Measurements from ENCODE around the gene TPRX1.
"Not testable (repeated sequence)": the region's sequence is repeated elsewhere in the genome, so short reads cannot be mapped to it uniquely, and the experiment has no call there.

The TPRX1 gene, protein sequence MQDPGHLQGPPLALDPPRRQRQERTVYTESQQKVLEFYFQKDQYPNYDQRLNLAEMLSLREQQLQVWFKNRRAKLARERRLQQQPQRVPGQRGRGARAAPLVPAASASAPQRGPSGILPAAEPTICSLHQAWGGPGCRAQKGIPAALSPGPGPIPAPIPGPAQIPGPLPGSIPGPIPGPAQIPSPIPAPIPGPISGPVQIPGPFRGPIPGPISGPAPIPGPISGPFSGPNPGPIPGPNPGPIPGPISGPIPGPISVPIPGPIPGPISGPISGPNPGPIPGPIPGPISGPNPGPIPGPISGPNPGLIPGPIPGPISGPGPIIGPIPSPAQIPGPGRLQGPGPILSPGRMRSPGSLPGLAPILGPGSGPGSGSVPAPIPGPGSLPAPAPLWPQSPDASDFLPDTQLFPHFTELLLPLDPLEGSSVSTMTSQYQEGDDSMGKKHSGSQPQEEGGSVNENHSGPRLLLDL

DNA sequence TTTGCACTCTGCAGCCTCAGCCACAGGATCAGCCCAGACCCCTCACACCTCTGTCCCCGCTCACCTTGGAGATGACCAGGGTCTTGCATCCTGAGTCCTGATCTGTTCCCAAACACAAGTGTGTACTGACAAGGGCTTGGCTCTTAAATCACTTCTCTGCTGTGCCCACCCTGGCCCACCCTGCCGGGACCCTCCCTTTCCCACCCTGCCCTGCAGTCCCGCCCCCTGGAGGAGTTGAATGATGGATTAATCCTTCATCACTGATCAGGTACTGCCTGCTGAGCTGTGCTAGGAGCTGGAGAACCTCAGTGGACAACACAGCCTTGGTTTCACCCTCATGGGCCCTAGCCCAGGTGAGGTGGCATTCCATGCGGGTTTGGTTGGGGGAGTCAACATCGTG is at the start of gene TPRX1:
TSS of gene TPRX1 (minus strand) at position 101 of the 400 bp plus-strand sequence. CDS start at position 89, 12 bp downstream.
- peak in 2 of 10 donors; percentile 19 to 29 for DNase-seq
- intact Hi-C loops (cut with DNase I) = not testable (repeated sequence)

DNA sequence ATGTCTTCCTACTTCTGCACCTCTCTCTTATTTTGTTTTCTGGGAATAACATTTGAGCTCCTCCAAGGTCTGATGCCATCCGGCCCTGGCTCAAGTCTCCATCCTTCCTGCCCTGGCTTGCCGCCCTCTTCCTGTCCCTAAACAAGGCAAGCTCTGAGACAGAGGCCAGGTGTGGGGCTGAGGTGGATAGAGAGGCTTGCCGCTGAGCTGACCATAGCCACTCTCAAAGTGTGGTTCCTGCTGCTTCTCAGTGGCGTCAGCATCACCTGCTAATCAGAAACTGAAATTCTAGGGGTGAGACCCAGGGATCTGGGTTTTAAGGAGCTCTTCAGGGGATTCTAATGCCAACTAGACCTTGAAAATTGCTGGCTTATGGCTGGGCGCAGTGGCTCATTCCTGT is 48.7 kb upstream of the TPRX1 start:
- intact Hi-C loops (cut with DNase I) = no loop called here
- DNase-seq = peak in 1 of 10 donors; percentile 48

DNA sequence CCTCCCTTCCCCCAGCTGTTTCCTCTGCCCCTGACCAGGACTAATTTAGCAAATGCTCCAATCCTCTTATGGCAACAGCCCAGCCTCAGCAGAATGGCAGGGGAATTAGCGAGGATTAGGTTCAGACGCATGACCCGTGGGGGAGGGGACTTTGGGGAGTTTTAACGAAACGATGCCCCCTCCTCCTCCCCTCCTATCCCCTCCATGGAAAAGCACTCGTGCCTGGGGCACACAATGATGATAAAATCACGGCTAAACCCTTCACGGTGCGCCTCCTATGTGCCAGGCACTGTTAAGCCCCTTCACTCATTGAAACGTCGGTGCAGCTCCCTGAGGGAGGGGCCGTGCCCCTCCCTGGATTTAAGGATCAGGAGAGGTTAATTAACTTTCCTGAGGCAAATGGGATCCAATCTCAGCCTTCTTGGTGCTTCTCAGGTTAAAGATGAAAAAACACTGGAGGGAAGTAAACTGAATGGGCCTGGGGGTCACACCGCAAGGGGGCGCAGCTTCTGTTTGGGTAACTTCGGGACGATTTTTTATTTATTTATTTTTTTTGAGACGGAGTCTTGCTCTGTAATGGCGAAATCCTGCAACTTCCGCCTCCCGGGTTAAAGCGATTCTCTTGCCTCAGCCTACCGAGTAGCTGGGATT is 44.6 kb upstream of the TPRX1 start:
- intact Hi-C loops (cut with DNase I) = no loop called here
- DNase-seq = peak in 1 of 10 donors; percentile 52

DNA sequence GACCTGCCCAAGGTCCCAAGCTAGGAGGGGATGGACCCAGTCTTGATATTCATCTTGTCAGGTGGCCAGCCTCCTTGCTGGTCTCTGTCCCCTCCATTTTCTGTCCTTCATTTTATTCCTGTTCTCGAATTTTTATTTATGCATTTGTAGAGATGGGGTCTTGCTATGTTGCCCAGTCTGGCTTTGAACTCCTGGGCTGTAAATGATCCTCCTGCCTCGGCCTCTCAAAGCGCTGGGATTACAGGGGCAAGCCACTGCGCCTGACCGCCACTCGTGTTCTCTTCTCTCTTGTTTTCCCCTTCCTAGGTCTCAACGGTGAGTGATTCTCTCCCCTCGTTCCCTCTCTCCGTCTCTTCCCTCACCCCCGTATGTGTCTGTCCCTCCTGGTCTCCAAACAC is 44.1 kb upstream of the TPRX1 start:
- intact Hi-C loops (cut with DNase I) = no loop called here
- DNase-seq = peak in 1 of 10 donors; percentile 14

DNA sequence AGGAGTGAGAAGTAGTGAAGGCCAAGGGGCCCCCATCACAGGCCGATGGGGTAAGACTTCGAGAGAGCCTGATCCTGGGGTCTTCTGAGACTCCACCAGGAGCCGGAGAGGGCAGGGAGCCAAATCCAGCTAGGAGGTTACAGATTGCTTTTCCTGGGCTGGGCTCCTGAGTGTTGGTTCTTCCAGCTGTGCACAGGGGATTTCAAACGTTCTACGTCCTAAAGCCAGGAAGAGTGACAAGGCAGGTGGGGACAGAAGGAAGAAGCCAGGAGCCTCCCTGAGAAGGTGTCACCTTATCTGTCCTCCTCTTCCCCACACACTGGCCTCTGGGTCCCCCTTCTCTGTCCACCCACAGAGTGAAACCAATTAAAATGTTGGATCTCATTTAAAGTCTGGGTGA is 38.6 kb upstream of the TPRX1 start:
- intact Hi-C loops (cut with DNase I) = no loop called here
- DNase-seq = peak in 1 of 10 donors; percentile 38

DNA sequence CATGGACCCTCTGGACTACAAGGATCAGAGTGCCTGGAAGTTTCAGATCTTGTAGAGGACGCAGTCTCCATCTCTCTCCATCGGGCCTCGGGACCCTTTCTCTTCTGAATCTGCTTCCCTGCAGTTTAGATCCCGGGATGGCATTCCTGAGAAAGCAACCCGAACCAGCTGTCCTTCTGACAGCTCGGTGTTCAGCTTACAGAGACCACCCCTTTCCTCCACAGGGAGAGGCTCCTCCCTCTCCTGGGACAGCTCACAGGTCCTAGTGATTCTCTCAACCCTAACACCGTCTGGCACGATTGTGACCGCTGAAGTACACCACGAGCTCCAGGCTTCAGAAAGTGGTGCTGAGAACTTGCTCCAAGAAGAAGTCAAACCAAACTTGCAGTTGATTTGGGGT is 35.6 kb upstream of the TPRX1 start:
- intact Hi-C loops (cut with DNase I) = no loop called here
- peak in 2 of 10 donors; percentile 6 to 35 for DNase-seq

DNA sequence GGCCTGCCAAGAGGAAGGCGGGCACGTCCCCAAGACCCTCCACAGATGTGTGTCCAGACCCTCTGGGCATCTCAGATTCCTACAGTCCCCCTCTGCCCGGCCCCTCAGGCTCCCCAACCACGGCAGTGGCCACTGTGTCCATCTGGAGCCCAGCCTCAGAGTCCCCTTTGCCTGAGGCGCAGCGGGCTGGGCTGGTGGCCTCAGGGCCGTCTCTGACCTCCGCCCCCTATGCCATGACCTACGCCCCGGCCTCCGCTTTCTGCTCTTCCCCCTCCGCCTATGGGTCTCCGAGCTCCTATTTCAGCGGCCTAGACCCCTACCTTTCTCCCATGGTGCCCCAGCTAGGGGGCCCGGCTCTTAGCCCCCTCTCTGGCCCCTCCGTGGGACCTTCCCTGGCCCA is 35.1 kb upstream of the TPRX1 start:
- intact Hi-C loops (cut with DNase I) = no loop called here
- DNase-seq = peak in 1 of 10 donors; percentile 35

DNA sequence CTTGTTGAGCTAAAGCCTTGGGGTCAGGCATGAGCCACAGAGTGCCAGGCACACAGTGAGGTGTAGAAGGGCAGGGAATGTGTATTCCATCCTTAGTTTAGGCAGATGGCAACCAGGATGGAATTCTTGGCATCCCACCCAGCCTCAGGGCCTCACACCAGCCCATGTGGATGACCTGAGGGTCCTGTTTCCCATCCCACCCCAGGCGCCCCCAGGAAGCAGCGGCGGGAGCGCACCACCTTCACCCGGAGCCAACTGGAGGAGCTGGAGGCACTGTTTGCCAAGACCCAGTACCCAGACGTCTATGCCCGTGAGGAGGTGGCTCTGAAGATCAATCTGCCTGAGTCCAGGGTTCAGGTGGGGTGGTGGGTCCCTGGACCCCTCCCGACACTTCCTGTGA is 31.7 kb upstream of the TPRX1 start:
- intact Hi-C loops (cut with DNase I) = no loop called here
- DNase-seq = peak in 2 of 10 donors; percentile 61

DNA sequence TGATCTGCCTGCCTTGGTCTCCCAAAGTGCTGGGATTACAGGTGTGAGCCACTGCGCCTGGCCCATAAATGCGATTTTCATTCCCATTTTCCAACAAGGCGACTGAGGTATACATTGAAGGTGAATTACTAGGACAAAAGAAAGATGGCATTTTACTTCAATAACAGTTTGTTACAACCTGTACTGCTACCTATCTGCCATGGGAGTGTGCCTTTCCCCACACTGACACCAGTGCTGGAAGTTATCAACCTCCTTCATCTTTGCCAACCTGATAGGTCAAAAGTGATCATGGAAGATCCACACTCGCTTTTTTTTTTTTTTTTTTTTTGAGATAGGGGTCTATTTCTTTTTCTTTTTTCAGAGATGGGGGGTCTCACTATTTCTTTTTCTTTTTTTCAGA is 28.4 kb upstream of the TPRX1 start:
- intact Hi-C loops (cut with DNase I) = no loop called here
- DNase-seq = peak in 2 of 10 donors; percentile 3 to 21

DNA sequence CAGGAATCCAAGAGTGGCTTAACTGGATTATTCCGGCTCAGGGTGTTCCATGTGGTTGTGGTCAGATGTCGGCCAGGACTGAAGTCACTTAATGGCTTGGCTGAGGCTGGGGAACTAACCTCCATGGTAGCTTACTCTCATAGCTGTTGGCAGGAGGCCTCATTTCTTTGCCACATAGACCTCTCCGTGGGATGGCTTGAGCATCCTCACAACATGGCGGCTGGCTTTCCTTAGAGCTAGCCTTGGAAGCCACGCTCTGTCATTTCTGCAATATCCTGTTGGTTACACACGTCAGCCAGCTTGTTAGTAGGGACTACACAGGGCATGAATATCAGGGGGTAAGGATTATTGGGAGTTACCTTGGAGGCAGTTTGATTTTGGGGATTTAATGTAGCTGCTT is 22.4 kb upstream of the TPRX1 start:
- intact Hi-C loops (cut with DNase I) = no loop called here
- DNase-seq = no peak

DNA sequence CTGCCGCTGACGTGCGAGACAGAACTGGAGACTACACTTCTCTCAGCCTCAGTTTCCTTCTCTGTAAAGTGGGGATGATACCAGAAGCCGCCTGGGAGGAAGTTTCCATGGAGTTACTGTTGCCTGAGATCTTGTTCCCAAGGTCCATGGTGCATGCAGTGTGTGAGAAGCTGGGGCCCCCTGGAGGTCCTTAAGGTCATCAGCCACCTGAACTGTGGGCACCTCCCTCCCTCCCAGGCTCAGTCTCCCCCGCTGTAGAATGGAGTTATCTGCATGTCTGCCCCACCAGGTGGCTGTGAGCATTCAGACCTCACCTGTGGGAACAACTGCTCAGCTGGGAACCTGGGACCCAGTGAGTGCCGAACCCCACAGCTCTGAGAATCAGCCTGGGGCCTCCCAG is 20.0 kb upstream of the TPRX1 start:
- peak in 2 of 10 donors; percentile 19 to 27 for DNase-seq
- intact Hi-C loops (cut with DNase I) = no loop called here

DNA sequence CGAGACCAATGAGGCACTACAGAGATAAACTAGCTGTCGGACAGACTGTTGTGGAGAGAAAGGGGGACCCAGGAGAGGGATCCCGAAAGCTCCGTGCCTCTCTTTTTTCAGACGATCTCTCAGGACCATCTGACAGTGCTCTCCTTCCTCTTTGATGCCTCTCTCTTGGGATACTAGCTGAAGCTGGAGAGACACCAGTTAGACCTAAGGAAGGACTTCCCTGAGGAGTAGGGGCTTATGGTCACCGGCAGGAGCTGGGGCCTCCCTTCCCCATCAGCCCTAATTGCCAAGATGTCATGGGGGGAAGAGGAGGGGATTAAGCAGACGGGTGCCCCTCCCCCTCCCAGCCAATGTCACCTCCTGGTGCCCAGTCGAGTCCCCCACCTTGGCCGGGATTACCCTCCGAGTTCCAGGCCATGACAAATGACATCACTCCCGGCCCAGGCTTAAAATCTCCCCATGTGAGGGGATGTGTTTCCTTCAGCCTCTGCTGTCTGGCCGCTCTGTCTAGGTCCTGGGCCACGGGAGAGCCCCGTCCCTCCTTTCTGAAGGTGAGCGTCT is 17.2 kb upstream of the TPRX1 start, which contains the start of gene CRX:
TSS of gene CRX (plus strand) at position 478 of the 561 bp plus-strand sequence. CDS start 12,507 bp downstream, outside the sequence.
- DNase-seq = peak in 1 of 10 donors; percentile 19
- intact Hi-C loops (cut with DNase I) = no loop called here

DNA sequence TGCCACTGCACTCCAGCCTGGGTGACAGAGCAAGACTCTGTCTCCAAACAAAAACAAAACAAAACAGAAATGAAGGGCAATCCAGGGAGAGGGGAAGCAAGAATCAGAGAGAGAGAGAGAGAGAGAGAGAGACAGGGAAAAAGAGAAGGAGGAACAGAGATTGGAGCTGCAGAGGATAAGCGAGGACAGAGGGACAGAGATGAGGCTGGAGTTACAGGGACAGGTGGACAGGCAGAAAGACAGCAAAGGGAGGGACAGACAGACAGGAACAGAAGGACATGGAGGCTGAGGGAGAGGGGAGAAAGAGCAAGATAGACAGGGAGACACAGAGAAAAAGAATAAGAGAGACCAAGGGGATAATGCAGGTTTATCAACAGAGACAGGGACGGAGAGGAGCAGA is 16.1 kb upstream of the TPRX1 start:
- intact Hi-C loops (cut with DNase I) = no loop called here
- DNase-seq = no peak

DNA sequence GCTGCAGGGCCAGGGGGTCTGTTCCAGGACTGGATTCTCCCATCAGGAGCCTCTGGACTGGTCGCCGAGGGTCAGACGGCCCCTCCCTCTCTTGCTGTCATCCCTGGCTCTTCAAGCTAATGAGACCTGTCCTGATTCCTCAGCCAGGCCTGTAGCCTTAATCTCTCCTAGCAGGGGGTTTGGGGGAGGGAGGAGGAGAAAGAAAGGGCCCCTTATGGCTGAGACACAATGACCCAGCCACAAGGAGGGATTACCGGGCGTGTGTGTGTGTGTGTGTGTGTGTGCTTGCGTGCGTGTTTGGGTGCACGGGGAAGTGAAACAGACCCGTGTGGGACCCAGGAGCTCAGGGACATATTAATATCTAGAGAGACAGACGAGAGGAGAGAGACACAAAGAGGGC is 15.5 kb upstream of the TPRX1 start:
- peak in 1 of 10 donors; percentile 42 for DNase-seq
- intact Hi-C loops (cut with DNase I) = loop anchor here (10.0 kb wide), 1 partner anchor 45 kb away; no protein-coding TSS in a partner anchor

DNA sequence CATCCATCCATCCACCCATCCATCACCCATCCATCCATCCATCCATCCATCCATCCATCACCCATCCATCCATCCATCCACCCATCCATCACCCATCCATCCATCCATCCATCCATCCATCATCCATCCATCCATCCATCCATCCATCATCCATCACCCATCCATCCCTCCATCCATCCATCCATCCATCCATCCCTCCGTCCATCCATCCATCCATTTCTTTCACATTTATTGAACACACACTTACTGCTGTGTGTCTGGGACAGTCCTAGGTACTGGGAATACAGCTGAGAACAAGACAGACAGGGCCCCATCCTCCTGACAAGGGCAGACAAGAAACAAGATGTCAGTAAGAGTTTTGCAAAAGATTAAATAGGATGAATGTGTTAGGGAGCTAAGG is 13.9 kb upstream of the TPRX1 start:
- intact Hi-C loops (cut with DNase I) = loop anchor here (10.0 kb wide), 1 partner anchor 47 kb away; no protein-coding TSS in a partner anchor
- DNase-seq = not testable (repeated sequence)

DNA sequence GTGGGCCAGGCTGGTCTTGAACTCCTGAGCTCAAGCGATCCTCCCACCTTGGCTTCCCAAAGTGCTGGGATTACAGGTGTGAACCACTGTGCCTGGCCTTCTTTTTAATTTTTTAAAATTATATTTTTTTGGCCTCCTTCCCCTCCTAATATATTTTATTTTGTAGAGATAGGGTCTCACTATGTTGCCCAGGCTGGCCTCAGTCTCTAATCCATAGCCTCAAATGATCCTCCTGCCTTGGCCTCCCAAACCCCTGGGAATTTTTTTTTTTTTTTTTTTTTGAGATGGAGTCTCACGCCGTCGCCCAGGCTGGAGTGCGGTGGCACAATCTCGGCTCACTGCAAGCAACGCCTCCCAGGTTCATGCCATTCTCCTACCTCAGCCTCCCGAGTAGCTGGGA is 11.9 kb upstream of the TPRX1 start:
- peak in 1 of 10 donors; percentile 14 for DNase-seq
- intact Hi-C loops (cut with DNase I) = loop anchor here (10.0 kb wide), 1 partner anchor 49 kb away; no protein-coding TSS in a partner anchor

DNA sequence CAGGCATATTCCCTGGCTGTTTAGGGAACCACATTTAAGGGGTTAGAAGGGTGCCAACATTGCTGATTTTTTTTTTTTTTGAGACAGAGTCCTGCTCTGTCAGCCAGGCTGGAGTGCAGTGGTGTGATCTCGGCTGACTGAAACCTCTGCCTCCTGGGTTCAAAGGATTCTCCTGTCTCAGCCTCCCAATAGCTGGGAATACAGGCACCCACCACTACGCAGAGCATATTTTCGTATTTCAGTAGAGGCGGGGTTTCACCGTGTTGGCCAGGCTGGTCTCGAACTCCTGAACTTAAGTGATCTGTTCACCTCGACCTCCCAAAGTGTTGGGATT is 9.6 kb upstream of the TPRX1 start:
- intact Hi-C loops (cut with DNase I) = loop anchor here (10.0 kb wide), 1 partner anchor 51 kb away; no protein-coding TSS in a partner anchor
- DNase-seq = peak in 1 of 10 donors; percentile 7

DNA sequence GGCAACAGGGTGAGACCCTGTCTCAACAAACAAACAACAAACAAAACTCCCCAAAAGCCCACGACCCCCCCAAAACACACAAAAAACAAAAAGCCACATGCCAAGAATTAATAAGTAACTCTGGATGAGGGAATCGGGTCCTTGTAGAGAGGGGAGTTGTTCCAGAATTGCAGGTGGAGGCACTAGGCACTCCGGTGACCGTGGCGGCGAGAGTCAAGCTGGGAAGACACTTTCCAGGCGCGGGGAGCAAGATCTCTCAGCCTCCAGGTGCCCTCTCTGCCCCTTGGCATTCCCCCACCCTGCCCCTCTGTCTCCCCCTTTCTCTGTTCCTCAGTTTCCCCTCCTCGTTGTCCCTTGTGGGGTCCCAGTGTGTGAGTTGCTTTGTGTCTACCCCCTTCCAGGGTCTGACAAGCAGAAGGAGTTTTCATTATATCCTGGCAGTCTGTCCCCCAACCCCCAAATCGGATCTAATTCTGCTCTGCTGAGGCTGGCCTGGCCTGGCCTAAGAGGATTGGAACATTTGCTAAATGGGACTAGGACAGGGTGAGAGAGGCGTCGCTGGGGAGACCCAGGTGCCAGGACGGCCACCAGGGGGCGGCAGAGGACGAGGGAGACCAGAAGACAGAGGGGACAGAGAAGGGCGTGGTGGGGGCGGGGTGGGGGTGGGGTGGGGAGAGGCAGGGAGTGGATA is 9.1 kb upstream of the TPRX1 start:
- intact Hi-C loops (cut with DNase I) = loop anchor here (10.0 kb wide), 1 partner anchor 51 kb away; no protein-coding TSS in a partner anchor
- peak in 7 of 10 donors; percentile 38 to 88 (median 62) for DNase-seq

DNA sequence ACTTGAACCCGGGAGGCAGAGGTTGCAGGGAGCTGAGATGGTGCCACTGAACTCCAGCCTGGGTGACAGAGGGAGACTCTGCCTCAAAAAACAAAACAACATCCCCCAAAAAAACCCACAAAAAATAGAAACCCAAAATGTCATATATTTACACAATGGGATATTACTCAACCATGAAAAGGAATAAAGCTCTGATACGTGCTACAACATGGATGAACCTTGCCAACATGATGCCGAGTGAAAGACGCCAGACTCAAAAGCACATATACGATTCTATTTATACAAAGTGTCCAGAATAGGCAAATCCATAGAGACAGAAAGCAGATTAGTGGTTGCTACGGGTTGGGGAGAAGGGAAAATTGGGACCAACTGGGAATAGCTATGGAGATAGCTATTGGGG is 2.1 kb upstream of the TPRX1 start:
- no peak for DNase-seq
- intact Hi-C loops (cut with DNase I) = no loop called here

DNA sequence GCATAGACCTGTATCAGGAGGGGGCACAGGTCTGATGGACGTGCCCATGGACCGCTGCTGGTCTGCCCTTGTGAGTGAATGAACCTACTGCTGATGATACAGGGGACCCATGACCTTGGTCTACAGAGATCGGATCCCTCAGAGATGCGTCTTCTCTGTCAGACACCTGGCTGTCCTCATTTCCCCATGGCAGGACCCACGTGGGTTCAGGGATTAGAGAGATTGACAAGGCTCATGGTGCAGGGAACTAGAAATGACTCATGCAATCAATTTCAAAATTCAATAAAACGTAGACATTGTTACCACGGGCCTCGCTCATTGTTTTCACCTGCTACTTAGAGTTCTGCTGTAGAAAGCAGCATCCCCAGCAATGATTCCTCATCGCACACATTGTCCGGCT is 962 bp upstream of the TPRX1 start:
- DNase-seq = peak in 2 of 10 donors; percentile 12 to 18
- intact Hi-C loops (cut with DNase I) = no loop called here
